GM23338 (cell line): ENCODE data around the gene NDNF. TPM values are rescaled to one million over a fixed set of nuclear protein-coding genes. Genes with fewer than 3 reads are reported as not detected.

ENCODE experiments used
- ATAC-seq: fragments of 200-7000 bp; cut with Tn5 transposase; 3 replicates; pipeline ENCODE4 v1.9.1; 2020
- DNase-seq: peaks from one replicate; pipeline ENCODE4 v3.0.0-alpha.2; 2015; ENCODE audit warnings: low spot score
- H2AFZ ChIP-seq: fragments of 200-600 bp; sonication (generic); 2 replicates; pipeline ENCODE4 v1.8.0; 2016; ENCODE audit warnings: antibody characterized with exemption, mild to moderate bottlenecking, moderate library complexity
- H3F3A ChIP-seq: fragments of 200-600 bp; sonication (generic); replicated peaks from 2 replicates; pipeline ENCODE4 v1.8.0; 2017; ENCODE audit warnings: antibody characterized with exemption, mixed run types, low read depth
- H3K27ac ChIP-seq: fragments of 200-600 bp; sonication (generic); 2 replicates; pipeline ENCODE4 v1.6.1; 2016; ENCODE audit warnings: low read depth
- H3K27me3 ChIP-seq: fragments of 200-600 bp; sonication (generic); 2 replicates; pipeline ENCODE4 v1.8.0; 2016; ENCODE audit warnings: mild to moderate bottlenecking, mixed run types, moderate library complexity; ENCODE audit not compliant: insufficient read depth
- H3K36me3 ChIP-seq: fragments of 200-600 bp; sonication (generic); 2 replicates; pipeline ENCODE4 v1.8.0; 2016; ENCODE audit warnings: mild to moderate bottlenecking; ENCODE audit not compliant: insufficient read depth
- H3K4me1 ChIP-seq: fragments of 200-600 bp; sonication (generic); 2 replicates; pipeline ENCODE4 v1.8.0; 2016; ENCODE audit warnings: mild to moderate bottlenecking, moderate library complexity; ENCODE audit not compliant: insufficient read depth
- H3K4me2 ChIP-seq: fragments of 200-600 bp; sonication (generic); 2 replicates; pipeline ENCODE4 v1.7.1; 2017; ENCODE audit warnings: mixed run types
- H3K4me3 ChIP-seq: fragments of 200-600 bp; sonication (generic); 2 replicates; pipeline ENCODE4 v1.6.1; 2016; ENCODE audit warnings: mixed run types
- H3K79me2 ChIP-seq: fragments of 200-600 bp; sonication (generic); replicated peaks from 2 replicates; pipeline ENCODE4 v1.8.0; 2017; ENCODE audit warnings: mild to moderate bottlenecking; ENCODE audit not compliant: insufficient read depth
- H3K9me2 ChIP-seq: fragments of 200-600 bp; sonication (generic); 2 replicates; pipeline ENCODE4 v1.8.0; 2017; ENCODE audit not compliant: insufficient read depth
- H4K20me1 ChIP-seq: fragments of 200-600 bp; sonication (generic); replicated peaks from 2 replicates; pipeline ENCODE4 v1.8.0; 2017; ENCODE audit warnings: mild to moderate bottlenecking; ENCODE audit not compliant: insufficient read depth
- H3K27ac Mint-ChIP-seq: 2 replicates; pipeline ENCODE4 v1.8.0; 2020; ENCODE audit warnings: inconsistent platforms, mild to moderate bottlenecking, moderate library complexity, mixed read lengths
- H3K27me3 Mint-ChIP-seq: 3 replicates; pipeline ENCODE4 v1.8.0; 2022; ENCODE audit warnings: low read depth, mild to moderate bottlenecking, moderate library complexity, mixed read lengths, inconsistent platforms; ENCODE audit not compliant: insufficient read depth, poor library complexity
- H3K36me3 Mint-ChIP-seq: 3 replicates; pipeline ENCODE4 v1.8.0; 2021; ENCODE audit warnings: low read depth, mild to moderate bottlenecking, inconsistent platforms, moderate library complexity, mixed read lengths
- H3K4me1 Mint-ChIP-seq: 3 replicates; pipeline ENCODE4 v1.8.0; 2020; ENCODE audit warnings: mild to moderate bottlenecking, inconsistent platforms, mixed read lengths
- H3K4me3 Mint-ChIP-seq: 3 replicates; pipeline ENCODE4 v1.8.0; 2021; ENCODE audit warnings: moderate library complexity, mild to moderate bottlenecking, inconsistent platforms, mixed read lengths
- H3K9me3 Mint-ChIP-seq: 3 replicates; pipeline ENCODE4 v1.8.0; 2020; ENCODE audit warnings: moderate library complexity, mild to moderate bottlenecking, inconsistent platforms, mixed read lengths
- CREB1 ChIP-seq: fragments of 250-450 bp; sonication (Bioruptor Pico); IDR thresholded peaks from 2 replicates; pipeline ENCODE4 v1.5.0; 2020; ENCODE audit warnings: low read depth, mild to moderate bottlenecking, moderate library complexity
- EZH2 ChIP-seq: fragments of 200-600 bp; sonication (generic); IDR thresholded peaks from one replicate; pipeline ENCODE4 v1.8.0; 2017; ENCODE audit warnings: antibody characterized with exemption, mild to moderate bottlenecking, low read depth; ENCODE audit not compliant: unreplicated experiment
- EZH2phosphoT487 ChIP-seq: fragments of 200-600 bp; sonication (generic); IDR thresholded peaks from one replicate; pipeline ENCODE4 v1.8.1; 2018; ENCODE audit warnings: antibody characterized with exemption; ENCODE audit not compliant: unreplicated experiment
- JUNB ChIP-seq: IDR thresholded peaks from one replicate; pipeline ENCODE4 v1.6.1; 2016; ENCODE audit warnings: antibody characterized with exemption; ENCODE audit not compliant: unreplicated experiment
- NANOG ChIP-seq: IDR thresholded peaks from 2 replicates; pipeline ENCODE4 v1.6.1; 2016; ENCODE audit warnings: antibody characterized with exemption, borderline replicate concordance
- POLR2AphosphoS5 ChIP-seq: IDR thresholded peaks from 2 replicates; pipeline ENCODE4 v1.6.1; 2016; ENCODE audit warnings: antibody characterized with exemption, low read depth
- STAT1 ChIP-seq: IDR thresholded peaks from one replicate; pipeline ENCODE4 v1.6.1; 2016; ENCODE audit warnings: antibody characterized with exemption; ENCODE audit not compliant: unreplicated experiment
- ZNF114 ChIP-seq: fragments of 250-450 bp; sonication (Bioruptor Pico); IDR thresholded peaks from 2 replicates; pipeline ENCODE4 v1.5.0; 2020; ENCODE audit warnings: mild to moderate bottlenecking, moderate library complexity
- ZNF331 ChIP-seq: fragments of 250-450 bp; sonication (Bioruptor Pico); IDR thresholded peaks from 2 replicates; pipeline ENCODE4 v1.5.0; 2020; ENCODE audit warnings: low read depth, mild to moderate bottlenecking, moderate library complexity
- polyA plus RNA-seq: library from polyadenylated mRNA; unstranded; fragments of >200 nt; fragmentation: Nextera tagmentation; extraction: Ambion mirVana; gene quantifications from 2 replicates; pipeline ENCODE4 v1.2.1, GENCODE V29; 2016
- total RNA-seq: library from RNA; depleted of rRNA; stranded (reverse); fragments of >200 nt; shearing (Covaris generic); gene quantifications from 2 replicates; pipeline ENCODE4 v1.2.3, GENCODE V29; 2014
- TF ChIP-seq, protein P1 (sequence below): fragments of 250-450 bp; sonication (Bioruptor Pico); IDR thresholded peaks from 2 replicates; pipeline ENCODE4 v1.5.0; 2020; ENCODE audit warnings: mild to moderate bottlenecking, moderate library complexity
- TF ChIP-seq, protein P2 (sequence below): IDR thresholded peaks from 2 replicates; pipeline ENCODE4 v1.6.1; 2016; ENCODE audit warnings: antibody characterized with exemption
- TF ChIP-seq, protein P3 (sequence below), 2 experiments: fragments of 200-600 bp in 1 of 2; sonication (generic) in 1 of 2; conservative IDR thresholded peaks; 2 replicates each; pipeline versions ENCODE4 v1.5.1 to v1.6.1; 2016 to 2017; ENCODE audit warnings: antibody characterized with exemption in 2 of 2, low read depth in 2 of 2, mild to moderate bottlenecking in 2 of 2, moderate library complexity in 1 of 2
- TF ChIP-seq, protein P4 (sequence below): IDR thresholded peaks from one replicate; pipeline ENCODE4 v1.6.1; 2018; ENCODE audit warnings: antibody characterized with exemption; ENCODE audit not compliant: unreplicated experiment

Gene NDNF
- total and polyA plus RNA-seq, 2 experiments from 2014 or later = 0.31 to 0.73 TPM

DNA sequence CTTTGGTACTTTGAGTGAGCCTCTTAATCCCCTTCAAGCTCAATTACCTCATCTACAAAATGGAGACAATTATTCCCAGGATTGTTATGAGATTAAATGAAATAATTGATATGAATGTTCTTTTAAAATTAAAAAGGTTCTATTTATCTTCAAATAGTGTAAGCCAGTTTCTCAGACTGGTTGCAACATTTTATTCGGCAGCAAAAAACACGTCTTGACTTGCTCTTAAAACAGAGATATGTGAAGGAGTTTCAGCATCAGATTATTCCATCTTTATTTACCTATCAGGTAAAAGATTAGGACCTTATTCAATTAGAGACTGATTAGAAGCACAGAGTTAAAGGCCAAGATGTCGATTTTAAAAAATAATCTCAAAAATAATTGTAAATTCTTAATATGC lies 10.5 kb downstream of the NDNF start:
- Mint-ChIP-seq H3K27ac (no peak overlapping the region), H3K4me1 (peaks cover 28% of the 10 kb centered on the region), H3K4me3 (no peak overlapping the region), H3K9me3 (no peaks in the 10 kb centered on the region), H3K27me3 (peaks cover 2% of the 10 kb centered on the region), H3K36me3 (no peaks in the 10 kb centered on the region)
- Histone ChIP-seq H2AFZ (no peak overlapping the region), H3K4me3 (no peak overlapping the region), H3K27me3 (no peaks in the 10 kb centered on the region), H3K79me2 (no peaks in the 10 kb centered on the region), H3K9me2 (no peaks in the 10 kb centered on the region), H4K20me1 (no peaks in the 10 kb centered on the region), H3K4me2 (no peak overlapping the region), H3K4me1 (peaks cover 18% of the 10 kb centered on the region), H3K27ac (no peak overlapping the region), H3F3A (no peaks in the 10 kb centered on the region), H3K36me3 (no peaks in the 10 kb centered on the region)
- ATAC-seq (no peak), DNase-seq (no peak)
- TF ChIP-seq EZH2 (no peak), CREB1 (no peak), ZNF331 (CRISPR knock-in tag) (no peak), JUNB (no peak), EZH2phosphoT487 (no peak), NANOG (no peak), STAT1 (no peak), POLR2AphosphoS5 (no peak), ZNF114 (CRISPR knock-in tag) (no peak)
- TF ChIP-seq, protein P1, sequence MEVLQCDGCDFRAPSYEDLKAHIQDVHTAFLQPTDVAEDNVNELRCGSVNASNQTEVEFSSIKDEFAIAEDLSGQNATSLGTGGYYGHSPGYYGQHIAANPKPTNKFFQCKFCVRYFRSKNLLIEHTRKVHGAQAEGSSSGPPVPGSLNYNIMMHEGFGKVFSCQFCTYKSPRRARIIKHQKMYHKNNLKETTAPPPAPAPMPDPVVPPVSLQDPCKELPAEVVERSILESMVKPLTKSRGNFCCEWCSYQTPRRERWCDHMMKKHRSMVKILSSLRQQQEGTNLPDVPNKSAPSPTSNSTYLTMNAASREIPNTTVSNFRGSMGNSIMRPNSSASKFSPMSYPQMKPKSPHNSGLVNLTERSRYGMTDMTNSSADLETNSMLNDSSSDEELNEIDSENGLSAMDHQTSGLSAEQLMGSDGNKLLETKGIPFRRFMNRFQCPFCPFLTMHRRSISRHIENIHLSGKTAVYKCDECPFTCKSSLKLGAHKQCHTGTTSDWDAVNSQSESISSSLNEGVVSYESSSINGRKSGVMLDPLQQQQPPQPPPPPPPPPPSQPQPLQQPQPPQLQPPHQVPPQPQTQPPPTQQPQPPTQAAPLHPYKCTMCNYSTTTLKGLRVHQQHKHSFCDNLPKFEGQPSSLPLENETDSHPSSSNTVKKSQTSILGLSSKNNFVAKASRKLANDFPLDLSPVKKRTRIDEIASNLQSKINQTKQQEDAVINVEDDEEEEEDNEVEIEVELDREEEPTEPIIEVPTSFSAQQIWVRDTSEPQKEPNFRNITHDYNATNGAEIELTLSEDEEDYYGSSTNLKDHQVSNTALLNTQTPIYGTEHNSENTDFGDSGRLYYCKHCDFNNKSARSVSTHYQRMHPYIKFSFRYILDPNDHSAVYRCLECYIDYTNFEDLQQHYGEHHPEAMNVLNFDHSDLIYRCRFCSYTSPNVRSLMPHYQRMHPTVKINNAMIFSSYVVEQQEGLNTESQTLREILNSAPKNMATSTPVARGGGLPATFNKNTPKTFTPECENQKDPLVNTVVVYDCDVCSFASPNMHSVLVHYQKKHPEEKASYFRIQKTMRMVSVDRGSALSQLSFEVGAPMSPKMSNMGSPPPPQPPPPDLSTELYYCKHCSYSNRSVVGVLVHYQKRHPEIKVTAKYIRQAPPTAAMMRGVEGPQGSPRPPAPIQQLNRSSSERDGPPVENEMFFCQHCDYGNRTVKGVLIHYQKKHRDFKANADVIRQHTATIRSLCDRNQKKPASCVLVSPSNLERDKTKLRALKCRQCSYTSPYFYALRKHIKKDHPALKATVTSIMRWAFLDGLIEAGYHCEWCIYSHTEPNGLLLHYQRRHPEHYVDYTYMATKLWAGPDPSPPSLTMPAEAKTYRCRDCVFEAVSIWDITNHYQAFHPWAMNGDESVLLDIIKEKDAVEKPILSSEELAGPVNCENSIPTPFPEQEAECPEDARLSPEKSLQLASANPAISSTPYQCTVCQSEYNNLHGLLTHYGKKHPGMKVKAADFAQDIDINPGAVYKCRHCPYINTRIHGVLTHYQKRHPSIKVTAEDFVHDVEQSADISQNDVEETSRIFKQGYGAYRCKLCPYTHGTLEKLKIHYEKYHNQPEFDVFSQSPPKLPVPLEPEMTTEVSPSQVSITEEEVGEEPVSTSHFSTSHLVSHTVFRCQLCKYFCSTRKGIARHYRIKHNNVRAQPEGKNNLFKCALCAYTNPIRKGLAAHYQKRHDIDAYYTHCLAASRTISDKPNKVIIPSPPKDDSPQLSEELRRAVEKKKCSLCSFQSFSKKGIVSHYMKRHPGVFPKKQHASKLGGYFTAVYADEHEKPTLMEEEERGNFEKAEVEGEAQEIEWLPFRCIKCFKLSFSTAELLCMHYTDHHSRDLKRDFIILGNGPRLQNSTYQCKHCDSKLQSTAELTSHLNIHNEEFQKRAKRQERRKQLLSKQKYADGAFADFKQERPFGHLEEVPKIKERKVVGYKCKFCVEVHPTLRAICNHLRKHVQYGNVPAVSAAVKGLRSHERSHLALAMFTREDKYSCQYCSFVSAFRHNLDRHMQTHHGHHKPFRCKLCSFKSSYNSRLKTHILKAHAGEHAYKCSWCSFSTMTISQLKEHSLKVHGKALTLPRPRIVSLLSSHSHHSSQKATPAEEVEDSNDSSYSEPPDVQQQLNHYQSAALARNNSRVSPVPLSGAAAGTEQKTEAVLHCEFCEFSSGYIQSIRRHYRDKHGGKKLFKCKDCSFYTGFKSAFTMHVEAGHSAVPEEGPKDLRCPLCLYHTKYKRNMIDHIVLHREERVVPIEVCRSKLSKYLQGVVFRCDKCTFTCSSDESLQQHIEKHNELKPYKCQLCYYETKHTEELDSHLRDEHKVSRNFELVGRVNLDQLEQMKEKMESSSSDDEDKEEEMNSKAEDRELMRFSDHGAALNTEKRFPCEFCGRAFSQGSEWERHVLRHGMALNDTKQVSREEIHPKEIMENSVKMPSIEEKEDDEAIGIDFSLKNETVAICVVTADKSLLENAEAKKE = no peak
- TF ChIP-seq, protein P2, sequence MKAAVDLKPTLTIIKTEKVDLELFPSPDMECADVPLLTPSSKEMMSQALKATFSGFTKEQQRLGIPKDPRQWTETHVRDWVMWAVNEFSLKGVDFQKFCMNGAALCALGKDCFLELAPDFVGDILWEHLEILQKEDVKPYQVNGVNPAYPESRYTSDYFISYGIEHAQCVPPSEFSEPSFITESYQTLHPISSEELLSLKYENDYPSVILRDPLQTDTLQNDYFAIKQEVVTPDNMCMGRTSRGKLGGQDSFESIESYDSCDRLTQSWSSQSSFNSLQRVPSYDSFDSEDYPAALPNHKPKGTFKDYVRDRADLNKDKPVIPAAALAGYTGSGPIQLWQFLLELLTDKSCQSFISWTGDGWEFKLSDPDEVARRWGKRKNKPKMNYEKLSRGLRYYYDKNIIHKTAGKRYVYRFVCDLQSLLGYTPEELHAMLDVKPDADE = no peak
- TF ChIP-seq, protein P3, sequence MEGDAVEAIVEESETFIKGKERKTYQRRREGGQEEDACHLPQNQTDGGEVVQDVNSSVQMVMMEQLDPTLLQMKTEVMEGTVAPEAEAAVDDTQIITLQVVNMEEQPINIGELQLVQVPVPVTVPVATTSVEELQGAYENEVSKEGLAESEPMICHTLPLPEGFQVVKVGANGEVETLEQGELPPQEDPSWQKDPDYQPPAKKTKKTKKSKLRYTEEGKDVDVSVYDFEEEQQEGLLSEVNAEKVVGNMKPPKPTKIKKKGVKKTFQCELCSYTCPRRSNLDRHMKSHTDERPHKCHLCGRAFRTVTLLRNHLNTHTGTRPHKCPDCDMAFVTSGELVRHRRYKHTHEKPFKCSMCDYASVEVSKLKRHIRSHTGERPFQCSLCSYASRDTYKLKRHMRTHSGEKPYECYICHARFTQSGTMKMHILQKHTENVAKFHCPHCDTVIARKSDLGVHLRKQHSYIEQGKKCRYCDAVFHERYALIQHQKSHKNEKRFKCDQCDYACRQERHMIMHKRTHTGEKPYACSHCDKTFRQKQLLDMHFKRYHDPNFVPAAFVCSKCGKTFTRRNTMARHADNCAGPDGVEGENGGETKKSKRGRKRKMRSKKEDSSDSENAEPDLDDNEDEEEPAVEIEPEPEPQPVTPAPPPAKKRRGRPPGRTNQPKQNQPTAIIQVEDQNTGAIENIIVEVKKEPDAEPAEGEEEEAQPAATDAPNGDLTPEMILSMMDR (conservative IDR thresholded peaks at IDR 0.05; ENCODE audit: low read depth in 2 of 2) = no peak
- TF ChIP-seq, protein P4, sequence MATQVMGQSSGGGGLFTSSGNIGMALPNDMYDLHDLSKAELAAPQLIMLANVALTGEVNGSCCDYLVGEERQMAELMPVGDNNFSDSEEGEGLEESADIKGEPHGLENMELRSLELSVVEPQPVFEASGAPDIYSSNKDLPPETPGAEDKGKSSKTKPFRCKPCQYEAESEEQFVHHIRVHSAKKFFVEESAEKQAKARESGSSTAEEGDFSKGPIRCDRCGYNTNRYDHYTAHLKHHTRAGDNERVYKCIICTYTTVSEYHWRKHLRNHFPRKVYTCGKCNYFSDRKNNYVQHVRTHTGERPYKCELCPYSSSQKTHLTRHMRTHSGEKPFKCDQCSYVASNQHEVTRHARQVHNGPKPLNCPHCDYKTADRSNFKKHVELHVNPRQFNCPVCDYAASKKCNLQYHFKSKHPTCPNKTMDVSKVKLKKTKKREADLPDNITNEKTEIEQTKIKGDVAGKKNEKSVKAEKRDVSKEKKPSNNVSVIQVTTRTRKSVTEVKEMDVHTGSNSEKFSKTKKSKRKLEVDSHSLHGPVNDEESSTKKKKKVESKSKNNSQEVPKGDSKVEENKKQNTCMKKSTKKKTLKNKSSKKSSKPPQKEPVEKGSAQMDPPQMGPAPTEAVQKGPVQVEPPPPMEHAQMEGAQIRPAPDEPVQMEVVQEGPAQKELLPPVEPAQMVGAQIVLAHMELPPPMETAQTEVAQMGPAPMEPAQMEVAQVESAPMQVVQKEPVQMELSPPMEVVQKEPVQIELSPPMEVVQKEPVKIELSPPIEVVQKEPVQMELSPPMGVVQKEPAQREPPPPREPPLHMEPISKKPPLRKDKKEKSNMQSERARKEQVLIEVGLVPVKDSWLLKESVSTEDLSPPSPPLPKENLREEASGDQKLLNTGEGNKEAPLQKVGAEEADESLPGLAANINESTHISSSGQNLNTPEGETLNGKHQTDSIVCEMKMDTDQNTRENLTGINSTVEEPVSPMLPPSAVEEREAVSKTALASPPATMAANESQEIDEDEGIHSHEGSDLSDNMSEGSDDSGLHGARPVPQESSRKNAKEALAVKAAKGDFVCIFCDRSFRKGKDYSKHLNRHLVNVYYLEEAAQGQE = no peak
